NCI-H2227 treated with DMSO at 0.1 percent for 48 hours (cell line): ENCODE results near the gene OR51S1.
"Not testable (repeated sequence)": the region's sequence is repeated elsewhere in the genome, so short reads cannot be mapped to it uniquely, and the experiment has no call there.

Source experiments
- DNase-seq: peaks from one replicate; lab custom pipeline; 2025; lab: John Stamatoyannopoulos, UW

Gene OR51S1, protein sequence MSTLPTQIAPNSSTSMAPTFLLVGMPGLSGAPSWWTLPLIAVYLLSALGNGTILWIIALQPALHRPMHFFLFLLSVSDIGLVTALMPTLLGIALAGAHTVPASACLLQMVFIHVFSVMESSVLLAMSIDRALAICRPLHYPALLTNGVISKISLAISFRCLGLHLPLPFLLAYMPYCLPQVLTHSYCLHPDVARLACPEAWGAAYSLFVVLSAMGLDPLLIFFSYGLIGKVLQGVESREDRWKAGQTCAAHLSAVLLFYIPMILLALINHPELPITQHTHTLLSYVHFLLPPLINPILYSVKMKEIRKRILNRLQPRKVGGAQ

DNA sequence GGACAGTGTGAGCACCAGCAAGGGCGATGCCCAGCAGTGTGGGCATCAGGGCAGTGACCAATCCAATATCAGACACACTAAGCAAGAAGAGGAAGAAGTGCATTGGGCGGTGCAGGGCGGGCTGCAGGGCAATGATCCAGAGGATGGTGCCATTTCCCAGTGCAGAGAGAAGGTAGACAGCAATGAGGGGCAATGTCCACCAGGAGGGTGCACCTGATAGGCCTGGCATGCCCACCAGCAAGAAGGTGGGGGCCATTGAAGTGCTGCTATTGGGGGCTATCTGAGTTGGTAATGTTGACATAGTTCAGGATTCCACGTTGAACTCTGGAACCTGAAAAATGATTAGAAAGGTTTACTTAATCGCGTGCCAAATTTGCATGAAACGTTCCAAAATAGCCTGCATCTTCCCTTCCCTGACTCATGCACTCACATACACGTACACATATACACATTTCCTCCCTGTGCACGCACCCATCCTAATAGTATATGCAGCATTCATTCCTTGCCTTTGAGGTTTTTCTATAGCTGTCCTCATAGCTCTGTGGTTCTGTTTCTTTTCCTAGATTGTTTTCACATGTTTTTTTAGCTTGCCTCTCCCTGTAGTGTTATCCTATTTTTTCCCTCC is at the start of gene OR51S1:
Gene OR51S1 (minus strand): TSS at position 301 of the 625 bp plus-strand sequence. CDS start 0 bp downstream, at position 301.
- no peak for DNase-seq

DNA sequence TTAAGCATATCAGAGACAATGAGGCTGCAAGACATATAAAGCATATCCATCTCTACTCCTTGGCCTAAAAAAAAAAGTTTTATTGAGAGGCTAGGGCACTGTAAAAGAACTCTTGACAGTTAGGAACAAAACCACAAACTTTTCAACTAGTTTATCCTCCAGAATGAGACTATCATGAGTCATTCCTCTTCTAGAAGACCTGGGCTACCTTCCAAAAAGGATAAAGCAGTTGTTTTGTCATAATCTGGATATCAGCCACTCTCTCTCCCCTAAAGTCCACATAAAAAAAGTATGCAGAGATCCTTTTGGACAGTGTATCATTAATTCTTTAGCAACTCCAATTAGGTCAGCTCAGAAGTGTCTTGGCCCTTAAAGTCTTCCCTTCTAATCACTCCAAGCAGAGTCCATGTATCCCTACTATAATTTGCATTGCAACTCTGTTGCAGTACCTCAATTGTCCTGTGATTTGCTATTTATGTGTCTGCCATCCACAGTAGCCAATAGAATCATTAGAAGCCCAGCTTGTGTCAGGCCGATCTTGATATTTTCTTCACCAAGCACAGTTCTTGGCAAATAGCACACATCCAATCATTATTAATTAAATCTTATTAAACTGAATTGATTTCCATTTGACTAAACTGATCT is 43.1 kb upstream of the OR51S1 start:
- no peak for DNase-seq

DNA sequence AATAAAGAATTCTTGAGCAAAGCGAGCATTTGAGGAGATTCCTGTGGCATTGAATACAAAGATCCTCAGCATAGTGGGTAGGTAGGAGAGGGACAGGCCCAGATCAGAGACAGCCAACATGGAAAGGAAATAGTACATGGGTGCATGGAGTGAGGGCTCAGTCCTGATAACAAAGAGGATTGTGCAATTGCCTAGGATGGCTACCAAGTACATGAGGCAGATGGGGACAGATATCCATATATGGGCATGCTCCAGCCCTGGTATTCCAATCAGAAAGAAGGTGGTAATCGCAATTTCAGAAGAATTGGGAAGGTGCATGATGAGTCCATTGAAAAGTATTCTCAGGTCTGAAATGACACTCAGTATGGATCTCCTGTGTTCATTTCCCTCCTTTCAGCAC is 41.3 kb upstream of the OR51S1 start:
- no peak for DNase-seq

DNA sequence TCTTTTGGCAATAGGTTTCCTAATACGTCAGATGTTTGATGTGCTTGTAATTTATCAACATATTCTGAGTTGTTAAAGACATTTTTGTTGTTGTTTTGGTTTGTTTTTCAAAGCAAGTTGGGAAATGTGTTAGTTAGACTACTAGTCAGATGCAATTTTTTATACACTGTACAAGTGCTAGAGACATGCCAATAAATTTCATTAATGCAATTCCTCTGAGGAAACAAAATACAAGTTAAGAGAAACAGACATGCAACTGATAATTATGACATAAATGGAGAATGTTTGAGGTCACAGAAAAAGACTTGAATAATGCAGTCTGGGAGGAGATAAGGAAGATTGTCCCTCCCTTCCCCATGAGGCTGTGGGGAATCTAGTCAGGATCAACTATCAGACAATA is 38.6 kb upstream of the OR51S1 start:
- no peak for DNase-seq

DNA sequence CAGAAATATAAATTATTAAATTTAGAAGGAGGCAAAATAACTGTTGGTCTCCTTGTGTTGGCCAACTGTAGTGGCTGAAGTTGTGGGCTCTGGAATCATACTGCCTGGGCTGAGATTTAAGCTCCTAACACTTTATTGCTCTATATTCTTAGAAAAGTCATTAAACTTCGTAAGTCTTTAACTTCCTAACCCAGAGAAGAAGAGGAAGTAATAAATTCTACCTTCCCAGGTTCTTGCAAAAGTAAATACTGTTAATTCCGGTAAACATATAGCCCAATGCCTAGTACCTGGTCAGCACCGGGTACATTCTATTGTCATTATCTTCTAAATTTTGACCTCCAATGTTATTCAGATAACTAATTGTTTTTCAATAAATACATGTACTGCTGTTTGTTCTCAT is 37.2 kb upstream of the OR51S1 start:
- DNase-seq = no peak

DNA sequence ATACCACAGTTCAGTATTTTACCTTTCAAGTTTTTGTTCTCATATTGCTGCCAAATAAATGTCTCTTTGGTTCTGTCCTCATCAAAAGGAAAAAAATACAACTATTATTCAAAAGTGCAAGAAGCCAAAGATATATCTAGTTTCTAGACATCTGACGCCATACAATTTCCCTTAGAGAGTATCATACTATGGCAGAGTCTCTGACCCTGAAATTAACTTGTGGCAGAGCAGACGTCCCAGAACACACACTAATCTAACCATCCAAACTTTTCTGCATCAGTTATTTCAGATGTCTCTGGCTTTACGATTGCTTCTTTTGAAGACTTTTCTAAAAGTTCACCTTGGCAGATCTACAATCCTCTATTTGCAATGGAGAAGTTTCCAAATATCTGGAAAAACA is 35.4 kb upstream of the OR51S1 start:
- no peak for DNase-seq

DNA sequence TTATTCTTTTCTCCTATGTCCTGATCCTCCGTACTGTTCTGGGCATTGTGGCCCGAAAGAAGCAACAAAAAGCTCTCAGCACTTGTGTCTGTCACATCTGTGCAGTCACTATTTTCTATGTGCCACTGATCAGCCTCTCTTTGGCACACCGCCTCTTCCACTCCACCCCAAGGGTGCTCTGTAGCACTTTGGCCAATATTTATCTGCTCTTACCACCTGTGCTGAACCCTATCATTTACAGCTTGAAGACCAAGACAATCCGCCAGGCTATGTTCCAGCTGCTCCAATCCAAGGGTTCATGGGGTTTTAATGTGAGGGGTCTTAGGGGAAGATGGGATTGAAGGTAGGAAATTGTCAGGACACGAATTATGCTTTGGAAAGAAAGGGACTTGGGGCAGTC is 33.5 kb upstream of the OR51S1 start:
- no peak for DNase-seq

DNA sequence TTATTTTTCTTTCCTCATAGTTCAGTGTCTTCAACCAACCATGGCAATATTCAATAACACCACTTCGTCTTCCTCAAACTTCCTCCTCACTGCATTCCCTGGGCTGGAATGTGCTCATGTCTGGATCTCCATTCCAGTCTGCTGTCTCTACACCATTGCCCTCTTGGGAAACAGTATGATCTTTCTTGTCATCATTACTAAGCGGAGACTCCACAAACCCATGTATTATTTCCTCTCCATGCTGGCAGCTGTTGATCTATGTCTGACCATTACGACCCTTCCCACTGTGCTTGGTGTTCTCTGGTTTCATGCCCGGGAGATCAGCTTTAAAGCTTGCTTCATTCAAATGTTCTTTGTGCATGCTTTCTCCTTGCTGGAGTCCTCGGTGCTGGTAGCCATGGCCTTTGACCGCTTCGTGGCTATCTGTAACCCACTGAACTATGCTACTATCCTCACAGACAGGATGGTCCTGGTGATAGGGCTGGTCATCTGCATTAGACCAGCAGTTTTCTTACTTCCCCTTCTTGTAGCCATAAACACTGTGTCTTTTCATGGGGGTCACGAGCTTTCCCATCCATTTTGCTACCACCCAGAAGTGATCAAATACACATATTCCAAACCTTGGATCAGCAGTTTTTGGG is 33.0 kb upstream of the OR51S1 start, which contains the start of gene OR51T1:
Gene OR51T1 (plus strand): TSS at position 41 of the 641 bp plus-strand sequence. CDS start 0 bp downstream, at position 41.
- DNase-seq = no peak

DNA sequence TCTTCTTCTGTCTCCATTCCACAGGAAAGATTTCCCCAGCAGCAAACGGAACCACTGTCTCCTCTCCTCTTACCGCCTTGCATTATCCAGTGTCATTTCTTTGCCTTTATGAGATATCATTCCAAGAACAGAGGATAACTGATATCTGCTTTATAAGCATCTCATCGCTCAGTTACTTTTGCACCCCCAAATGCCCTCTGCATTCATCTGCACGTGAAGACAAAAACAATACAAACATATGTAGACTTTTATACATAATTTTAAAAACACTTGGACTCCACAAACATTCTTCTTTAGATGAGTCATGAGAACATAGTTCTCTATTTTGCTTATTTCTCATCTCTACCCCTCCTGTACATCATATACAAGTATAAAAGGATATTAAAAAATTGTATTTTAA is 32.2 kb upstream of the OR51S1 start:
- no peak for DNase-seq

DNA sequence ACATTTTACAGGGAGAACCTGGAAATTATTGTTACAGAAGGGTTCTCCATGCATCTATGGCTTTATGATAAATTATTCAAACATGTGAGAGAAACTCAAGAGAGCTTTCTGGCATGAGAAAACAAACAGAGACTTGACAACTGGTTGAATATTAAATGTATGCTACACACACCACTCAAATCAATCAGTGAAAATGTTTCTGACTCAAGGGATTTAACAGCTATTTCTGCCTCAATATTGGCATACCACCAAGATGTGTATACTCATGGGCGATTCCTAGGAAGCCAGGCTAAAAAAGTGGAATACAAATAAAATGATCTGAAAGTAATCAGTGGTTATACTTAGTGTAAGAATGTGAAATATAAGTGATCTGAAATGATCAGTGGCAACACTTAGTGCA is 16.8 kb upstream of the OR51S1 start:
- DNase-seq = no peak

DNA sequence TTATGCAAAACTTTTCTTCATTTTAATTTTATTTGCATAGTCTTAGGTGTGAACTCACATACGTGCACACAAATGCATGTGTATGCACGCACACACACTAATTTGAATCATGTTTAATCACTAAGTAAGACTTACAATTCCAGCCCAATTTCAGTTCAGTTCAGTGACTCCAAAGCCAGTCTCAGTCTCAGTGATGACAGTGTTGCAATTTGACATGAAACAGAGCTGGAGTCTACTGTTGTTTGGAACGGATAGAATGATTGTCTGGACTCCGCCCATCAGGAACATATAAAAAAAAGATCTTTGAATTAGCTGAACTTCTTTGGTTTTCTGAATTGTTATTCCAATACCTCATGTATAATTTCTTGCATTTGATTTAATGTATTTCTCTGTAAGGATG is 14.9 kb upstream of the OR51S1 start:
- DNase-seq = no peak

DNA sequence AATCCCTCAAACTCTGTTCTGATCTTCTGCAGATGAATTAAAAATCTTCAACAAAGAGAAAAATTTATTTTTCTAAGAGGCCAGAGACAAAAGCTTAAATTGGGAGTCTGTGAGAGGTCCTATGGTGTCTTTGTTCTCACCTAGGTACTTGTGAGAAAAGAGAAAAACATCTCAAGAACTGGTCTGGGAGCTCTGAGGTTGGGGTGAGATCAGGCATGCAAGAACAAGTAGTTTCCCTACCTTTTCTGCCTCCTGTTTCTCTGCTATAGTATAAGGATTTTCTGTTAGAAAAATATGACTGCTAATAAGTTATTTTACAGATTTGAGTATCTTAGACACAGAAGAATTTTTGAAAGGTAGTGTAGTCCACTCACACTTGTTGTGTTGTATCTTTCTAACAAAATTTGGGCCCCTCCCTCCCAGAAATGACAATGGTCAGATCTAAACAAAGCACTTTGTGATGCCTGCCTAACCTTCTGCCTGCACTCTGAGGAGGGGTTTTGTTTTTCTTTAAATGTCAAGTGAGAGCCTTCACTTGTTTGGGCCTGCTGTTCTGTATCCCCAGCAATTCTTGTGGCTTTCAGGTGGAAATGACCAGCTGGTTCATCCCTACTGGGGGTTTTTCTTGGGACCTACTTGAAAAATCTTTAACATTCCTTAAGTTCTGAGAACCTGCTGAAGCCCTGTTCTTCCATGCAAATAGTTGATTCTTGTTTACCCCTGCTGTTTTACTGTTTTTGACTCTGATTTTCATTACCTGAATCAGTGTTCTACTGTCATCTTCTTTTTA is 13.6 kb upstream of the OR51S1 start:
- no peak for DNase-seq

DNA sequence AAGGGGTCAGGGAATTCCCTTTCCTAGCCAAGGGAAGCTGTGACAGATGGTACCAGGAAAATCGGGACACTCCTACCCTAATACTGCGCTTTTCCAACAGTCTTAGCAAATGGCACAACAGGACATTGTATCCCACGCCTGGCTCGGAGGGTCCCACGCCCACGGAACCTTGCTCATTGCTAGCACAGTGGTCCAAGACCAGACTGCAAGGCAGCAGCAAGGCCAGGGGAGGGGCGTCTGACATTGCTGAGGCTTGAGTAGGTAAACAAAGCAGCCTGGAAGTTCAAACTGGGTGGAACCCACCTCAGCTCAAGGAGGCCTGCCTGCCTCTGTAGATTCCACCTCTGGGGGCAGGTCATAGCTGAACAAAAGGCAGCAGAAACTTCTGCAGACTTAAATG is 5.3 kb upstream of the OR51S1 start:
- not testable (repeated sequence) for DNase-seq

DNA sequence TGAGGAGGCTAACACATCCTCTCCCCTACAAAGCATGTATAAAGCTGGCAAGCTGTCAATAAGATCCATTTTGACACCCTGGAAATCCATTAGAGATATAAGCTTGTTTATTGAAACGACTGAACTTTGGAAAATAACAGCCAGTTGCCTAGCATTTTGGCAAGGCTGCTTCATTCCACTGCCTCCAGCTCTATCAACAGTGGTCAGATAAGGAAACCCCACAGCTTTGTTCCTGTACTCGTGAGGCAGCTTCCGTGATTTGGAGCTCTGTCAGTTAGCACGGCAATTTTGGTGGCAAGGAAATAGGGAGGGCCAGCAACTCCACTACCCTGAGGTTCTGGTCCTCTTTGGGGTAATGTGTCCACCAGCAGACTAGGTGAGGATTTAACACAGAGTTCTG is 2.0 kb upstream of the OR51S1 start:
- no peak for DNase-seq

DNA sequence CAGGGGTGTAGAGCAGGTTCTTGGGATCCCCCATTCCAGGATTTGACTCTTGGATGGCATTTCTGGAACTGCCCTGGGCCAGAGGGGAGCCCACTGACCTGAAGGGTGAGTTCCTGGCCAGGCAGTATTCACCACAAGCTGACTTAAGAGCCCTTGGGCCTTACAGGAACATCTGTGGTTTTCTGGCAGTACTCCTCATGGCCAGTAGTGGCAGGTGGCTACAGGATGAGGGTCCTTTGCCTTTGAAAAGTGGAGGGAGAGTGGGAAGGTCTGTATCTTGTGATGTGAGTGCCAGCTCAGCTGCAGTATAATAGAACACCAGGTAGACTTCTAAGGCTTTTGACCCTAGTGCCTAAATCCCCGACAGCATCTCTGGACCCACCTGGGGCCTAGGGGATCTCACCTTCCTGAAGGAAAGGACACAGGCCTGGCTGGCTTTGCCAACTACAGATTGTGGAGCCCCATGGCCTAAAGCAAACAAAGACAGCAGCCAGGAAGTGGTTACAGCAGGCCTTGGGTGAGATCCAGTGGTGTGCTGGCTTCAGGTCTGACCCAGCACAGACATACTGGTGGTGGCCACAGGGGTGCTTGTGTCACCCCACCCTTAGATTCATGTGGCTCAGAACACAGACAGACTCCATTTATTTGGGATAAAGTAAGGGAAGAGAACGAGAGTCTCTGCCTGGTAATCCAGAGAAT is 9.0 kb downstream of the OR51S1 start:
- no peak for DNase-seq

DNA sequence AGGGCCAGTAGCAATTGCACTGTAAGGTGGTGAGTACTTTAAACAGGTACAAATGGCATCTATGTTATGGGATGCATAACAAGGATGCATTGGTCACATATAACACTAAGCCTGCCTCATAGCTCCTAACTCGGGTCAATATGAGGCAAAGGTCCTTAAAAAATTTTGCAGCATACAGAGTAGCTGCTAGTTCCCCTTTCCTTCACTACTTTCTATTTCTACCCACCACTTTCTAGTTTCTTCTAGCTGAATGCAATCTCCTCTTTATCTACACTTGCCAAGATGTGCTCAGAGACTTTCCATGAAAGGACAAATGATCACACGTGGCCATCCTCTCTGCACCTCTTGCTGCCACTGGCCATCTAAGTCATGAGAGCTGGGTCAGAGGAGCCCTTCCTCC is 18.1 kb downstream of the OR51S1 start:
- no peak for DNase-seq

DNA sequence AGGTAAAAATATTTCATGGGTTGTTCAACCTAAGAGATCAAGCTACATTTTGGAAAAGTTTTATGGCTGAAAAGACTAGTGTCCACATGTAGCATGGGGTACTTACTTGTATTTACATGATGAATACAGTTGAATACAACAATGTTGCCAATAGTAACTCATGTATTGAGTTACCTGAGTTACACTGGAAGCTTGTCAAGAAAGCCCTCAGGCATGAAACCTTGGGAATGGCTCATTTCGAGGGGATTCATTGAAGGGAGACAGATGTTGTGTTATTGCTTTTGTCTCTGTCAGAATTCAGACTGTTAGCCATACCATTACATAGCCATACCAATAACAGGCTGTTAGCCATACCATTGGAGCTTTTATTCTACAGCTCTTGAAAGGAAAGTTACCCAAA is 18.7 kb downstream of the OR51S1 start:
- DNase-seq = no peak

DNA sequence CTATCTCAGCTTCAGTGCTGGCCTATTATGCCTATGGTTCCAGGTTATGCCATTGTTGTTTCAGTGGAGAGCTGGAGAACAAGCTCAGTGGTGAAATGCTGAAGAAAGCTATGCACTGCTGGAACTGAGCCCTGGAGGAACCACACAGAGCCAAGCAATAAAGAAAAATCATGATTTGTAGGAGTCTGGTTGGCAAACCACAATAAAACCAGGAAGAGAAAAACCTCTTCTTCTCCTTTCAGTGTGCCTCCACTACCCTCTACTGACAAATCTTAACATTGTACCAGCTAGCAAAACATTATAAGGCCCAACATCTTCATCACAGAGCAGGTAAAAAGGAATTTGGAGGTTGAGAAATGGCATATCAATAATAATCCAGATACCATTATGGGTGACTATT is 22.6 kb downstream of the OR51S1 start:
- no peak for DNase-seq

DNA sequence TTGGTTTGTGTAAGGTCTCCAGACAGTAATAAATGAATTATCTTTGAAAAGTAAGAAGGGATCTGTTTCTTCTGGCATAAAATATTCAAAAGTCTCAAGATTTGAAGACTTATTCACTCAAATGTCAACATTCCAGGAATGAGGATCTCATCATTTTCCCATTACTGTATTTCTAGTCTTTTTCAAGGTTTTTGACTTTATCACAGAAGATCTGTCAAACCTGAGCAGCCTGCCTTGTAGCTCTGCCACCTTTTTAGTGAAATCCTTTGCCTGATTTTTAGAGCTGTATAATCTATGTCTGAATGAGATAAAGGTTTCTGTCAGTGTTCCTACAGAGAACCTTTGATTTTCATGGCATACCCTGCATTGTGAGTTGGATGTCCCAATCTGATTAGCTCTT is 23.9 kb downstream of the OR51S1 start:
- DNase-seq = no peak

DNA sequence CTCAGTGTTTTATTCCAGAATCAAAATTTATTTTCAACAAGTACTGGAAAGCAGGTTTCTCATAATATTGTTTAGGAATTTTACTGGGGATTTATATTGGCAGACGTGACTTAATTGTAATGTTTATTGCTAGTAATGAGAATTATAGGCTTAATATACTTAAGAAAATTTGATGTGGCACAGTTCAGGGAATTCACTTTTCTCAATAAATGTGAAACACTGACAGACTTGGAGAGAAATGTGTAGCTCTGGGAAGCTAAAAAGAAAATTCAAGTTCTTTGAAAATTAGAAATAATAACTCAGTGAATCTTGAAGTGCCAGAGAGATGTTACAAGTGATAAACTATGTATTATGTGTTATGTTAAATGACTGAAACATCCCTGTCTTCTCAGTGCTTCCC is 28.0 kb downstream of the OR51S1 start, which contains the start of gene OR51F2:
Gene OR51F2 (plus strand): TSS at position 301 of the 400 bp plus-strand sequence. CDS start 101 bp downstream, outside the sequence.
- DNase-seq = no peak

DNA sequence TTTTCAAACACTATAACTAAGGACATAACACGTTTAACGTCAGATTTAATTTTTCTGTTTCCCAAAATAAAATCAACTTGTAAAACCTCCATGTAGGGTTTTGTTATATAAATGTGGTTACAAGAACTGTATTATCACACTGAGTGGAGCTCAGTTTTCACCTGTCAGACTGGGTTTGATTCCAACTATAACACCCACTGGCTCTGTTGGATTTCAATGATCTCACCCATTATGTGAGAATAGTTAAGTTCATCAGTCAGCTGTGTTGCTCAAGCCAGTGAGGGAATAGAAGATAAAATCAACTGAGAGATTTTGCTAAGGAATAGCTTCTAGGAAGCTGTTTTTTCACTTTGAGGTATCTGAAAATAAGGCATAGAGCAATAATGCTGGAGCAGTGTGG is 39.8 kb downstream of the OR51S1 start:
- no peak for DNase-seq
